ENCODE measurements around the gene BOD1L2. TPM values are rescaled to one million over a fixed set of nuclear protein-coding genes. Genes with fewer than 3 reads are reported as not detected.

BOD1L2 gene
- not detected in 2 replicates for total RNA-seq

DNA sequence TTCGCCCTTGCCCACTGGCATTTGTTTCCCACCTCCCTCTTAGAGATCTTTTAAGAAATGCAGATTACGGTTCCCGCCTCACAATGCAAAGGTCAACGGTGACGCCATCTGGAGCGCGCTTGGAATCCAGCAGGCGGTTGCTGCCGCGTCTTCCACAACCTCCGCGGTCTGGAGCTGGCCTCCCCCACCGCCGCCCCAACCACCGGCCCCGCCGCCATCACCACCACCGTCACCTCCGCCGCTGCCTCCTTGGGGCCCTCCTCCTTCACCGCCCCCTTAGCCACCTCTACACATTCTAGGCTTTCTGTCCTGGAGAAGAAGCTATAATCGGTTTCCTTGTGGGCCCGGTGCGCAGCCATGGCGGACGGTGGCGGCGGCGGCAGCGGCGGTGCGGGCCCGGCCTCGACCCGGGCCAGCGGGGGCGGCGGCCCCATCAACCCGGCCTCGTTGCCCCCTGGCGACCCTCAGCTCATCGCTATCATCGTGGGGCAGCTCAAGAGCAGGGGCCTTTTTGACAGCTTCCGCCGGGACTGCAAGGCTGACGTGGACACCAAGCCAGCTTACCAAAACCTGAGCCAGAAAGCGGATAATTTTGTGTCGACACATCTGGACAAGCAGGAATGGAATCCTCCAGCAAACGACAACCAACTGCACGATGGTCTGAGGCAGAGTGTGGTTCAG is at the start of gene BOD1L2:
Gene BOD1L2, plus strand, starts transcription at position 132 of the 681 bp plus-strand sequence. Its CDS starts 226 bp downstream, at position 358.

Other genes with a start within 250 kb of the BOD1L2 start
- not detected in 2 replicates for gene ST8SIA3, start 205.5 kb downstream of the BOD1L2 start, total RNA-seq

All from pericardium fibroblast (primary cell).